Stimulated activated CD4-positive, alpha-beta T cell treated with anti-CD3 and anti-CD28 coated beads, Interleukin-15, amount 100 ng/mL, for 1 hour (primary cell): Measurements from ENCODE around the gene SAMD11.

Experiments
- DNase-seq, 2 donors: peaks; one replicate each; pipeline ENCODE4 v3.0.0-alpha.2; 2020; ENCODE audit warnings: low read depth in 1 of 2, low spot score in 1 of 2

SAMD11 gene

GRCh38 chr1:904310-904950, 19.3 kb upstream of the SAMD11 start:
- DNase-seq = peak; percentile 77 to 83

- DNase-seq = no peak
These were observed 18.5 kb upstream of the SAMD11 start for GRCh38 chr1:905071-905749.

DNA sequence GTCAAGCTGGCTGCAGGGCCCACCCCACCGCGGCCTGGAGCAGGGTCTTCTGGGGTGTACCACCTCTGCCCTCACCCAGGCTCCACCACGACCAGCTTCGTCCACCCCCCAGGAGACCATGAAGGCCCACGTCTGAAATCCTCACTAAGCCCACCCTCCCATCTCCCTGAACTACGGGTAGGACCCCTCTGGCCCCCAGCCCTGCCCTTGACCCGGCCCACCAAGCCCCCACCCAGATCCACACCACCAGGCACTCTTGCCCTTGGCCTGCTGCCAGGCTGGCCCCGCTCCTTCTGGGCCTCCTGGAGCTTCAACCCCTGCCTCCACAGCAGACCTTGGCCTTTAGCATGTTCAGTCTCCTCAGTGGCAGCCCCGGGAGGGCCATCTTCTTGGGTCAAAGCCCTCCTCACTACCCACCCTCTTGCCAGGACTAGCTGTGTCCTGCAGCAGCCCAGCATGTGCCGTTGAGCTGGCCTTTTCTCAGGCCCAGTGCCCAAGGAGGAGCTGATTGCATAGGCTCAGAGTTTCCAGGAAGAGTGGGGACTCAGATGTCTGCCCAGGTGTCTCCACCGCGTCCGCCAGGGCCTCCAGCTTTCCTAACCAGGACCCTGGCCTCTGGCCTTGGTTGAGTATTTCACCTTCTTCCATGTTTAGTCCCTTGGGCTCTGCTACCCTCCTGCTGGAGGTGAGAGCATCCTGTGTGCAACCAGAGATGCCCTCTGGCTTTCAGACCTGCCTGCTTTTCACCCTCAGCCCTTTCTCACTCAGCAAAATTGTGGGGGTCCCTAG, 17.7 kb upstream of the SAMD11 start:
- DNase-seq = no peak

DNA sequence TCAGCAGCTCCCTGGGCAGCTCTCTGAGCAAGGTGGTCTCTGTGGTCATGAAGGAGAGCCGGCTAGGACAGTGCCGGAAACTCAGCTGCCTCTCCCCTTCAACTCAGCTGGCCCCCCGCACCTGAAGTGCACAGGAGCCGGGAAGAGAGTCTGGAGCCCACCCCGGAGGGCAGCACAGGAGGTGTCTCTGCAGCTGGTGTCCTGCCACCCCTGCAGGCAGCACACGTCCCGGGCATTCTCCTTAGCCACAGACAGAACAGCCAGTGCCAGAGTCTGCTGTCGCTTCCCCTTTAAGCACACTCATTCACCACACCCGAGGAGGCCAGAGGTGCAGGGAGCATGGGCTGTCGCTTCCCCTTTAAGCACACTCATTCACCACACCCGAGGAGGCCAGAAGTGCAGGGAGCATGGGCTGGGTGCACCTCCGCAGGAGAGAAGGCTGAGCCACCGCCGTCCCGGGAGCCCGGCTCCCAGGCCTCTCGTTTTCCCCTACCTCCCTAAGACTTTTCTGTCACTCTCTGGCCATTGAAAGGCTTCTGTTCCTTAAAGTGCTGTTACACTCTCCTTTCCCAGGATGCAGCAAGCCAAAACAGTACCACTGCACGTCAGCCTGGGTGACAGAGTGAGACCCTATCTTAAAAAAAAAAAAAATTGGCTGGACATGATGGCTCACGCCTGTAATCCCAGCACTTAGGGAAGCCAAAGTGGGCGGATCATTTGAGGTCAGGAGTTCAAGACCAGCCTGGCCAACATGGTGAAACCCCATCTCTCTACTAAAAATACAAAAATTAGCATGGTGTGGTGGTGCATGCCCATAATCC, 16.9 kb upstream of the SAMD11 start:
- DNase-seq = no peak

- DNase-seq = no peak
These were observed 15.9 kb upstream of the SAMD11 start for GRCh38 chr1:907611-908451.

- DNase-seq = no peak
These were observed 15.1 kb upstream of the SAMD11 start for GRCh38 chr1:908661-909060.

GRCh38 chr1:909861-910310, 13.8 kb upstream of the SAMD11 start:
- DNase-seq = no peak

DNA sequence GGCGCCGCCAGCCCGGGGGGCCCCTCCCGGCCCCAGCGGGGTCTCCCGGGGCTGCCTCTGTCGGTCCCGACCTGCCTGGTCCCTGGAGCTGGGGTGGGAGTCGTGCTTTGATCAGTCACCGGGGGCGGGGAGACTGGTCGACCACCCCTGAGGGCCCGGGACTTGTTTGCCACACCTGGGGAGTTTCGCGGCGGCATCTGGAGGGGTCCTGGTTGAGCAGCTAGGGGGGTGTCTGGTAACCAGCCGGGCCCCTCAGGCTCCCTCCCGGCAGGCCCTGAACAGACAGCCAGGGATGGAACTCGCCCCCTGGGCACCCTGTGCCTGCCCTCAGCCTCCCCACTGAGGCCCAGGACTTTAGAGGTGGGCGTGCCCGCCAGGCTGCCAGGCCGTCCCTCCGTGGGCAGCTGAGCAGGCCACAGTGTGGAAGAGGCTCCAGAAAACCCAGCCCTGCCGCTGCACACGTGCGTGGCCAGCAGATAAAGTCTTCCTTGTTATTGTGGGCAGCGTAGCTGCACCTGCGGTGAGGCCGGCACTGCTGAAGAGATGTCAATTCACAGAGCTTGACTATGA, 13.3 kb upstream of the SAMD11 start:
- DNase-seq = no peak

DNA sequence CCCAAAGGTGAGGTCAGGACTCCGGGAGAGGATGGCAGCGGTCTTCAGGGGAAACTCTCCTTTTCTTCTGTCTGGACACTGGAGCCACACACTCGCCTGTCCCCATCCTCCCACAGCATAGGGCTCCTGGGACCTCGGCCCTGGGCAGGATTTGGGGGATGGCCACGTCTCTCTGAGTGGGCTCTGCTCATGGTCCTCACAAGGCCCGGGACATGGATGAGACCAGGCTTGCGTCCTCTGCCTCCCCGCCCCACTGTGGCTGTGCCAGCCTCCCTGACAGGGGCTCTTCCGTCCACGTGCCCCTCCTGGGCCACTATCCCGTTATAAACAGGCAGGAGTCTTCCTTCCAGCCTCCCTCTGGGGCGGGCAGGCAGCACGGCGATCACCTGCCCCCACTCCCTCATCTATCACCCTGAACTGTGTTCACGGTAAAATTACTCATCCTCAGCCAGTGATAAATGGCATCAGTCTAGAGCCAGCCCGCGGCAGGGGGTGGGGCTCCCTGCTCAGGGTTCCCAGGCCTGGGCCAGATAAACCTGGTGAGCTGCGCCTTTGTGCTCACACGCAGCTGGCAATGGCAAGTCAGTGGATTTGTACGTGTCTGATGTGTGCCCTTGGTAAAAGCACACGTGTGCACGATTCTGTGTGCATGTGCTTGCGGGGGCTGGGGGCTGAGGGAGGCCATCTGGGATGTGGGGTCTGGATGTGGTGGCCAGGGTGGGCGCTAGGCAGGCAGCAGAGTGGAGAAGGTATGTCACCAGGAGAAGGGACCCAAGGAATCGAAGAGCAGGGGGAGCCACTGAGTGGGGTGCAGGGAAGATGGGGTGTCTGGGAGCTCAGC, 12.6 kb upstream of the SAMD11 start:
- no peak for DNase-seq

DNA sequence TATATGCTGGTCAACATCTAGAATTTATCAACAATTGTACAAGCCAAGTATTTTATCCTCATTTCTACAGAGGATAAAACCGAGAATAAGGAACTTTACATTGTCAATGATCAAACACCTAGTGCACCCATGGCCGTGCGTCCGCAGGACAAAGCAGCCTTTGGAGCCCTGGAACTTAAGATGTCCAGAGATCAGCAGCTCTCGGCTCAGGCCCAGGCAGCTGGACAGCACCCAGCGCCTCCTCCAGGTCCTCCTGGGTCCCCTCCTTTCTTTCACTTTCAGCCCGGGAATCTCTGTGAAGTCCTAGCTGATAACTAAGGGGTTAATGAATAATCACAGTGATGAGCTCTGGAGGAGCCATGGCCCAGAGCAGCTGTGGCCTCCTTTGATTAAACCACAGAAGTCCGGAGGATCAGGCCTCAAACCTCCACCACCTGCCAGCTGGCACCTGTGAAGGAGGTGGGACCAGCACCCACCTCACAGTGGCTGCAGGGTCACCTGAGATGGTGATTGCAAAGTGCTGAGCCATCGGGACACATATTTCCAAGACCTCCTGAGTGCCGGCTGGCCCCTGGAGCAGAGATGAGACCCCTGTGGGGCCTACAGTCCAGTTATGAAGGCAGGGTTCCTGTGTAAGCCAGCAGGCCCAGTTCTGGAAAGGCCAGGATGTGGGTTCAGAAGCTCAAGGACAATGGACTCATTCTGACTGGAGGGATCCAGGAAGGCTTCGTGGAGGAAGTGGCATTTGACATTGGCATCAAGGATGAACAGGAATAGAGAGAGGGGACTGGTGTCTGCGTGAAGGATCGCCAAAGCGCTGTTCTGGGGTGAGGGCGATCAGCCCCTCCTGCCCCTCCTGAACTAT, 11.6 kb upstream of the SAMD11 start:
- DNase-seq = no peak

DNA sequence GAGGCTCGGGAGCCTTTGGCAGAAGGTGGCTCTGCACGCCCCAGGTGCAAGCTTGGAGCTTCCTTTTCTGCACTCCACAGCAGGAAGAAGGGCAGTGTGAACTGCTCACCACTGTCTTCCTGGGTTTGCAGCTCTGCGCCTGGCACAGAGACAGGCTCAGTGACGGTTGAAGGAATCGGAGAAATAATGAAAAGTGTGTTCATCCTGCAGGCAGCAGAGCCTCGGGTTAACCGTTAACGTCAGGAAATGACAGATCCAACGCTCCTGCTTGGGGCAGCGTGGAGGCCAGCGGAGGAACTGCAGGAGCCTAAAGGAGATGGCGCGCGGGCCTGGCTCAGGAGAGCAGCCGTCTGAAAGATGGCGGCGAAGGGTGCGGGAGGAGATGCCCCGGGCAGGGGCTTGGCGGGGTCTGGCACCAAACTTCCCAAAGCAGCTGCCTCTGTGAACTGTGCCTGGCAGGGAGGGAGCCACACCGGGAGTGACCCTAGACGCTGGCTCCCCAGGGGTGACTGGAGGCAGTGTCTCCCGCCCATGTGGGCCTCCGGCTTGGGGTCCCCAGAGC, 10.9 kb upstream of the SAMD11 start:
- DNase-seq = no peak

- DNase-seq = no peak
These were observed 10.1 kb upstream of the SAMD11 start for GRCh38 chr1:913491-914130.

DNA sequence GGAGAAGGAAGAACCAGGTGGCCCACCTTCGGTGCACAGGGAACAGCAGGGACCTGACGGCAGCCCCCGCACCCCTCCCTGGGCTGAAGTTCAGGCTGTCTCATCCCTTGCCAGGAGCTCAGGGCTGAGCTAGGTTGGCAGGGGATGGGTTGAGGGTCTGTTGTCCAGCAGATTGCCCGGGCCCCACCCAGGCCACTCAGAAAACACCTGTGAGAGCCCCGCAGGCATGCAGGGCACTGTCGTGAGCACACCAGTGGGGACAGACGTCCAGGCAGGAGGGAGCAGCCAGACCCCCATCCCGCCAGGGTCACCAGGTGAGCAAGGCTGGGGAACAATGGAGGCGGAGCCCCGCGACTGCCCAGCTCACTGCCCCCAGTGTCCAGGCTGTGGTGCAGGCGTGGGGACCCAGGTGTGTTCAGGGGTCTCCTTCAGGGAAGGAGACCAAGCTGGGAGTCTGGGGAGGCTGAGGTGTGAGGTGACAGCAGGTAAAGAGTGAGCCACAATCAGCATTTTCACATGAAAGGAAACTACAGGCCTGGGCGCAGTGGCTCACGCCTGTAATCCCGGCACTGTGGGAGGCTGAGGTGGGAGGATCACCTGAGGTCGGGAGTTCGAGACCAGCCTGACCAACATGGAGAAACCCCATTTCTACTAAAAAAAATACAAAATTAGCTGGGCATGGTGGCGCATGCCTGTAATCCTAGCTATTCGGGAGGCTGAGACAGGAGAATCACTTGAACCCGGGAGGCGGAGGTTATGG, 9.4 kb upstream of the SAMD11 start:
- no peak for DNase-seq

DNA sequence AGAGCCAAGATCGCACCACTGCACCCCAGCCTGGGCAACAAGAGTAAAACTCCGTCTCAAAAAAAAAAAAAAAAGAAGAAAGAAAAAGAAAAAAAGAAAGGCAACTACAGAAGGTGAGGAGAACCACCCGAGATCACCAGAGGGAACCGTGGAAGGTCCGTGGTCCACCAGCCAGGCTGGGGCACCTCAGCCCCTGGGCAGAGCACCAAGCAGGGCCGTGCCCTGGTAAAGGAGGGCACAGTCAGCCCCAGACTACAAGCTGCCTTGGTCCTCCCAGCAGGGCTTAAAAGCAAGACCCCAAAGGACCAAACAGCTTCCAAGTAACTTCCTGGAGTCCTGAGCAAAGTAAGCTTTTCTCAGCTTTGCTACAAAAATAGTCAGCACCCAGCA, 8.8 kb upstream of the SAMD11 start:
- no peak for DNase-seq

DNA sequence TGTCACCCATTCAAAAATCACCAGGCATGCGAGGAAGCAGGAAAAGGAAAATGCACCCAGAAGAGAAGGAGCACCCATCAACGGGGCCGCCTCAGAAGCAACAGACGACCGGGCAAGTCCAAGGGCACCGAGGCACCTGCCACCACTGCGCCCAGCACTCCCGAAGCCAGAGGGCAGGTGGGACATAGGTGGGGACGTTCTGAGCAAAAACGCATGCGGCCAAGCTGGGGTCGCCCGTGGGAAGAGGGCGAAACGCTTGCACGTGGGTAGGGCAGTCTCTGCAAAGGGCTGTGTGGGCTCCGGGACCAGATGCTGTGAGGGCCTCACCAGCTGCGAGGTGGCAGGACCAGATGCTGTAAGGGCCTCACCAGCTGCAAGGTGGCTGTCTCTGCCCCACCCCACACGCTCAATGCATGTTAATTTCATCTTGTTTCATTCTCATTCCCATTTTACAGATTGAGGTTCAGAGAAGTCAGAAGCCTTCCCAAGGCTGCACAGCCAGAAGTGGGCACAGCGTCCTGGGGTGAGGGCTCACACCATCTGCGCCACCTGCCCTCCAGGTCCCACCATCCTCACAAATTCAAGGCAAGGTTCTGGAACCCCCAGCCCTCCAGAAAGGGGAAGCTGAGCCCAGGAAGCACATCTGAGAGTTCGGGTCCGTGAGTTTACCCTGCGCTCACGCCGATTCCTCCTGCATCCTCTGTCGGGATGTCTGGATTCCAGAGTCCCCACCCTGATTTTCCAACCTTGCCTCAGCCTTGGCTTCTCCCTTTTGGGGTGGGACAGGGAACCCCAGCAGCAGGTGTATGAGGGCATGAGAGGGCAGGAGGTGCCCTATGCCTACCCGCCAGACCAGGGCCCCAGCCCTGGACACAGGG, 8.2 kb upstream of the SAMD11 start:
- no peak for DNase-seq
